ENCODE data around the gene FEV. TPM values are rescaled to one million over a fixed set of nuclear protein-coding genes. Genes with fewer than 3 reads are reported as not detected.

FEV gene
- polyA plus RNA-seq, 1 donor (not counting 4 experiments of a cell fraction or from before 2014, with no cell fraction given), result not detected

GRCh38 chr2:219029829-219030165 lies 44.8 kb upstream of the FEV start:
- no peaks in the 10 kb centered on the region for H3K4me1 ChIP-seq (ENCODE audit: control insufficient read depth, extremely low read depth, insufficient read depth, low read length)
- H3K27ac ChIP-seq (ENCODE audit: control insufficient read depth, insufficient read depth, low read length), result no peak overlapping the region
- H3K9me3 ChIP-seq (ENCODE audit: control insufficient read depth, low read depth, low read length), result no peaks in the 10 kb centered on the region
- peak; percentile 86 for FAIRE-seq
- no peaks in the 10 kb centered on the region for H3K36me3 ChIP-seq (ENCODE audit: control insufficient read depth in 2 of 2, extremely low read depth in 1 of 2, insufficient read depth in 2 of 2, low read length in 2 of 2)
- no peaks in the 10 kb centered on the region for H3K9me1 ChIP-seq (ENCODE audit: control insufficient read depth, extremely low read depth, insufficient read depth, low read length)
- TF ChIP-seq EZH2 (IDR thresholded peaks at IDR 0.05; ENCODE audit: low read length) (no peak), CTCF (optimal IDR thresholded peaks at IDR 0.05 in 1 of 3, IDR thresholded peaks at IDR 0.05 in 1 of 3, conservative IDR thresholded peaks at IDR 0.05 in 1 of 3; ENCODE audit: extremely low read depth in 1 of 3, insufficient read depth in 2 of 3, low read length in 3 of 3) (peak; percentile 92 to 98 (median 97))
- peak; percentile 45 for DNase-seq (ENCODE audit: low read depth, low spot score)
- no peaks in the 10 kb centered on the region for H3K79me2 ChIP-seq (ENCODE audit: control insufficient read depth, insufficient read depth, low read length)
- no peak overlapping the region for H3K4me2 ChIP-seq (ENCODE audit: control insufficient read depth, extremely low read depth, insufficient read depth, low read depth, low read length)
- dilution Hi-C loops (cut with MboI; ENCODE audit: extremely low pct_ligation_motif_present, low sequenced_read_pairs), result no loop called here
- peaks cover 18% of the 10 kb centered on the region for H3K27me3 ChIP-seq (ENCODE audit: control insufficient read depth, extremely low read depth, insufficient read depth, low read length)
- no peak overlapping the region for H3K4me3 ChIP-seq (ENCODE audit: control insufficient read depth in 2 of 3, extremely low read depth in 1 of 3, insufficient read depth in 2 of 3, low read depth in 1 of 3, low read length in 3 of 3)
- H4K20me1 ChIP-seq (ENCODE audit: control insufficient read depth, extremely low read depth, insufficient read depth, low read length), result no peaks in the 10 kb centered on the region
- no peak overlapping the region for H3K9ac ChIP-seq (ENCODE audit: control insufficient read depth, extremely low read depth, insufficient read depth, low read length)
- no peak overlapping the region for H2AFZ ChIP-seq (ENCODE audit: control insufficient read depth, low read length)

- H3K9ac ChIP-seq (ENCODE audit: control insufficient read depth, extremely low read depth, insufficient read depth, low read length), result no peak overlapping the region
- no peak overlapping the region for H3K27ac ChIP-seq (ENCODE audit: control insufficient read depth, insufficient read depth, low read length)
- no peaks in the 10 kb centered on the region for H3K4me1 ChIP-seq (ENCODE audit: control insufficient read depth, extremely low read depth, insufficient read depth, low read length)
- no peak for TF ChIP-seq CTCF (optimal IDR thresholded peaks at IDR 0.05 in 1 of 3, IDR thresholded peaks at IDR 0.05 in 1 of 3, conservative IDR thresholded peaks at IDR 0.05 in 1 of 3; ENCODE audit: extremely low read depth in 1 of 3, insufficient read depth in 2 of 3, low read length in 3 of 3)
- TF ChIP-seq EZH2 (IDR thresholded peaks at IDR 0.05; ENCODE audit: low read length), result no peak
- H3K9me1 ChIP-seq (ENCODE audit: control insufficient read depth, extremely low read depth, insufficient read depth, low read length), result no peaks in the 10 kb centered on the region
- H3K4me3 ChIP-seq (ENCODE audit: control insufficient read depth in 2 of 3, extremely low read depth in 1 of 3, insufficient read depth in 2 of 3, low read depth in 1 of 3, low read length in 3 of 3), result no peak overlapping the region
- H3K79me2 ChIP-seq (ENCODE audit: control insufficient read depth, insufficient read depth, low read length), result no peaks in the 10 kb centered on the region
- no peak for FAIRE-seq
- no peaks in the 10 kb centered on the region for H4K20me1 ChIP-seq (ENCODE audit: control insufficient read depth, extremely low read depth, insufficient read depth, low read length)
- DNase-seq (ENCODE audit: low read depth, low spot score), result no peak
- dilution Hi-C loops (cut with MboI; ENCODE audit: extremely low pct_ligation_motif_present, low sequenced_read_pairs), result no loop called here
- H3K36me3 ChIP-seq (ENCODE audit: control insufficient read depth in 2 of 2, extremely low read depth in 1 of 2, insufficient read depth in 2 of 2, low read length in 2 of 2), result no peaks in the 10 kb centered on the region
- H3K27me3 ChIP-seq (ENCODE audit: control insufficient read depth, extremely low read depth, insufficient read depth, low read length), result peaks cover 18% of the 10 kb centered on the region
- no peak overlapping the region for H2AFZ ChIP-seq (ENCODE audit: control insufficient read depth, low read length)
- H3K9me3 ChIP-seq (ENCODE audit: control insufficient read depth, low read depth, low read length), result no peaks in the 10 kb centered on the region
- no peak overlapping the region for H3K4me2 ChIP-seq (ENCODE audit: control insufficient read depth, extremely low read depth, insufficient read depth, low read depth, low read length)
These were observed 44.2 kb upstream of the FEV start for GRCh38 chr2:219028996-219029828.

All from keratinocyte (primary cell).